NCI-H510A treated with DMSO at 0.1 percent for 48 hours (cell line): ENCODE data around the gene TRMT112.
A peak's percentile ranks its signal among the peaks of the same experiment; 100 is the strongest.

Experiments
- DNase-seq: peaks from one replicate; lab custom pipeline; 2025; lab: John Stamatoyannopoulos, UW

Gene TRMT112

DNA sequence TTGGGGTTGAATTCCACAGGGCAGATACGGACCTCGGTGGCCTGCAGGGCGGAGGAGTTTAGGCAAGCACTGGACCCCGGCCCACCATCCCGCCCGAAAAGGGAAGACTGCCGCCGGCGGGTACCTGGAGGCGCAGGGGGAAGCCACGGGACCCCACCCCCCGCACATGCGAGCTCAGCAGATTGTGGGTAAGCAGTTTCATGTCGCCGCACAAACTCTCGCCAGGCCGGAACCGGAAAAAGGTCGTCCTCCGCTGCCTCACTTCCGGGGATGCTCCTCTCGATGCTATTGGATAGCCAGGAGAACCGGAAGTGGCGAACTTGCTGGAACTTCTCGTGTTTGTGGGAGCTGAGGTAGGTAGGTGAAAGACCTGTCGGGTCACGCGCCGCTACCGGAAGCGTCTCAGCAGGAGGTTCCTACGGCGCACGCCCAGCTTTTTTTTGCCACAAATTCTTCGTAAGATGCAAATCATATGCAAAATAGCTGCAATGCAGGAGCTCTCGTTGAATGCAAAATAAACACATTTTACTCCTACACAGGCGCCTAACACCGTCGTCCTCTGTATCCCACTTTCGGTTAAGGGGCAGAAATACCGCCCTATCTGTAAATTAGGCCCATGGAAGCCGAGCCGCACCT is at the start of gene TRMT112:
Gene TRMT112 (minus strand): TSS at position 235 of the 636 bp plus-strand sequence. CDS start 33 bp downstream, at position 202.
- DNase-seq: peak; percentile 97

- no peak for DNase-seq
Observed at GRCh38 chr11:64366751-64367150, 49.4 kb upstream of the TRMT112 start.

- no peak for DNase-seq
Observed at GRCh38 chr11:64364911-64365310, 47.6 kb upstream of the TRMT112 start.

- DNase-seq: no peak
Observed at GRCh38 chr11:64364435-64364834, 47.1 kb upstream of the TRMT112 start.

DNA sequence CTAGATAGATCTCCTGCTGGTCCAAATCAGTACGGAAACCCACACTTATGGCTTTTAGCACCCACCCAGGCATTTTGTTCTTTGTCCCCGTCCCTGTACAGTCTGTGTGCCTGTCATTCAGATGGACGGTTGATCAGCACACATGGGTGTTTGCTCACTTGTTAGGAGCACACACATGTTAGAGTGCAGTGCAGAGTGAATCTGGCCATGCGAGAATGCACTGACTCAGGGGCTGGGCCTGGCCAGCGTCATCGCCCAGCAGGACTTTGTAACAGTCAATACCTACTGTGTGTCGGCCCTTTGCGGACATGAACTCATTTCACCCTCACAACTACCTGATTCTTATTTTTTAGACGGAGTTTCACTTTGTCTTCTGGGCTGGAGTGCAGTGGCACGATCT is 45.0 kb upstream of the TRMT112 start:
- no peak for DNase-seq

DNA sequence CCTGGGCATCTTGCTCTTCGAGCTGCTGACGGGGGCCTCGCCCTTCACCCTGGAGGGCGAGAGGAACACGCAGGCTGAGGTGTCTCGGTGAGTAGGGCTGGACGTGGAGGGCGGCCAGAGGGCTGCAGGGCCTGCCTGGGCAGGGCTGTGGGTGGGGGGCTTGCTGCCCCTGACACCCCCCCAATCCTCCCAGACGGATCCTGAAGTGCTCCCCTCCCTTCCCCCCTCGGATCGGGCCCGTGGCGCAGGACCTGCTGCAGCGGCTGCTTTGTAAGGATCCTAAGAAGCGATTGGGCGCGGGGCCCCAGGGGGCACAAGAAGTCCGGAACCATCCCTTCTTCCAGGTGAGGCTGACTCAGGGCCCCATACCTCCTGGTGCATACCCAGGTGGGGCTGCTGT is 44.3 kb upstream of the TRMT112 start:
- DNase-seq: no peak

- no peak for DNase-seq
Observed at GRCh38 chr11:64360448-64360921, 43.1 kb upstream of the TRMT112 start.

- peak; percentile 26 for DNase-seq
Observed at GRCh38 chr11:64359712-64360445, 42.5 kb upstream of the TRMT112 start.

GRCh38 chr11:64358907-64359711 is 41.8 kb upstream of the TRMT112 start, which contains the start of gene RPS6KA4:
RPS6KA4 (plus strand) TSS chr11:64359162; CDS start chr11:64359236, 74 bp downstream.
- peak; percentile 53 for DNase-seq

- no peak for DNase-seq
Observed at GRCh38 chr11:64358536-64358906, 41.2 kb upstream of the TRMT112 start.

- no peak for DNase-seq
Observed at GRCh38 chr11:64357904-64358535, 40.7 kb upstream of the TRMT112 start.

DNA sequence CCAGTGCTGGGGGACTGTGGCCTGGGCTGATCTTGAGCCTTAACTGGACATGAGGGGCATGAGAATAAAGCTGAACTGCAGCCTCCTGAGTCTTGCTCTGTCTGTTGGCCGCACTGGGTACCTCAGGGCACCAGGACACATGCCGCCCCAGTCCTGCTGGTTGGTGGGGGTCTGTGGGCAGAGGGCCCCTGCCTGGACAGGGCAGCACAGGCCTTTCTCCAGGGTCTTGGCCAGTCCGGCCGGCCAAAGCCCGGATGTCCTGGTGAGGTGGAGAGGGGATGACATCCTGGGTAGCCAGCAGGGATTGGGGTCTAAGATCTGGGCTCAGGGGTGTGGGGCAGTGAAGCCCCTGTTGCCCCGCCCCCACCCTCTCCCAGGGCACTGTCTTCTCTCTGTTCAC is 40.1 kb upstream of the TRMT112 start:
- DNase-seq: no peak

DNA sequence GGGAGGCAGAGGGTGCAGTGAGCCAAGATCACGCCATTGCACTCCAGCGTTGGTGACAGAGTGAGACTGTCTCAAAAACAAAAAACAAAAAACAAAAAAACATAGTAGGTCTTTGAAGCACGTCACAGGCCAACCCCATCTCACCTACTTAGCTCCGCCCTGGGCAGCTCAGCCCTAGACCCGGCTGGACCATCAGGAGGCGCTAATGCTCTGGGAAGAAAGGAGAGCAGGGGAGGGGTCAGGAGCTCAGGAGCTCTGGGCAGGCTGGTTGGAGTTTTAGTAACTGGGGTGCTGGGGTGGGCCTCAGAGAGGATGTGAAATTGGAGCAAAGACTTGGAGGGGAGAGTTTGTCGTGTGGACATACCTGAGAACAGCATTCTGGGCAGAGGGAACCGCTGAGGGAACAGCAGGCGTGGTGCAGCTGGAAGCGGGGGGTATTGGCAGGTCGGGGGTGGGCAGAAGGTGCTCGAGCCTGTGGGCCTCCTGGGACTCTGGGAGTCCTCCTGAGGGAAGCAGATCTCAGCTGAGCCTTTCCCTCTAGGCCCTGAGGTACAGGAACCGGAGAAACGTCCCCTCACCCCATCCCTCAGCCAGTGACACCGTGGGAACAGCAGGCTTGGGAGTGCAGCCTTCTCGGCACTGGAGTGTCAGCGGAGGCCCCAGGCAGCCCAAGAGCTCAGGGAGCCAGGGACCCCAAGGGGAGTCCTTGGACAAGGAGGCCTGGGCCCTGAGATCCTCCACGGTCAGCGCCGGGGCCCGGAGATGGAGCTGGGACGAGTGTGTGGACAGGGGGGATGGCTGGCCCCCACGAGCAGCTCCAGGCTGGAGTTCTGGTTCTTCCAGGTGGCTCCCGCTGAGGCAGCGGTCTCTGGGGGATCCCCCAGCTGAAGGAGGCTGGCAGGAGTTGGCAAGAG is 39.4 kb upstream of the TRMT112 start:
- DNase-seq: peak; percentile 33

DNA sequence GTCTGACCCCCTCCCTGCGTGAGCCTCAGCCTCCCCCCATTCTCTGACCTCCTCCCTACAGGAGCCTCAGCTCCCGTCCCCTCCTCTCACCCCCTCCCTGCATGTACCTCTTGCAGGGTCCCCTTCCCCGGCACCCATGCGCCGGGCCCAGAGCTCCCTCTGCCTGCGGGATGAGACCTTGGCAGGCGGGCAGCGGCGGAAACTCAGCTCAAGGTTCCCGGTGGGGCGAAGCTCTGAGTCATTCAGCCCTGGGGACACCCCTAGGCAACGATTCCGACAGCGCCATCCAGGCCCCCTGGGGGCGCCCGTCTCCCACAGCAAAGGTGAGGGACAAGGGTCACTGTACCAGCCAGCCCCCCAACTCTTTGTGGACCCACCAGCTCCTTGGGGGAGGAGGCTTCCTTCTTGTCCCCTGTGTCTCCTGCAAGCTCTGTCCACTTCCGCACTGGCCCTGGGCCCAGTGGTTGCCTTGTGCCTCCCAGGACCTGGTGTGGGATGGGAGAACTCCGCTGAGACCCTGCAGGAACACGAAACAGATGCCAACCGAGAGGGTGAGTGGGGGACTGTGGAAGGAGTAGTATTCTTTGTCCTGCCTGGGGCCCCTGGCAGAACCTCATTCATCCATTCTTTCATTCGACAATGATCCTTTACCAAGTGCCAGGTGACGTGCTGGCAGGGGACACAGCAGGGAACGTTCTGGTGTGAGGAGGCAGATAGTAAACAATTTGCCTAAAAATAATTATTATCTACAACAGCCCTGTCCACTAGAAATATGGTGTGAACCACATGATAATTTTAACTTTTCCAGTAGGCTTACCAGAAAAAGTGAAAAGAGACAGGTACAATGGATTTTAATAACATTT is 38.0 kb upstream of the TRMT112 start:
- DNase-seq: peak; percentile 84

DNA sequence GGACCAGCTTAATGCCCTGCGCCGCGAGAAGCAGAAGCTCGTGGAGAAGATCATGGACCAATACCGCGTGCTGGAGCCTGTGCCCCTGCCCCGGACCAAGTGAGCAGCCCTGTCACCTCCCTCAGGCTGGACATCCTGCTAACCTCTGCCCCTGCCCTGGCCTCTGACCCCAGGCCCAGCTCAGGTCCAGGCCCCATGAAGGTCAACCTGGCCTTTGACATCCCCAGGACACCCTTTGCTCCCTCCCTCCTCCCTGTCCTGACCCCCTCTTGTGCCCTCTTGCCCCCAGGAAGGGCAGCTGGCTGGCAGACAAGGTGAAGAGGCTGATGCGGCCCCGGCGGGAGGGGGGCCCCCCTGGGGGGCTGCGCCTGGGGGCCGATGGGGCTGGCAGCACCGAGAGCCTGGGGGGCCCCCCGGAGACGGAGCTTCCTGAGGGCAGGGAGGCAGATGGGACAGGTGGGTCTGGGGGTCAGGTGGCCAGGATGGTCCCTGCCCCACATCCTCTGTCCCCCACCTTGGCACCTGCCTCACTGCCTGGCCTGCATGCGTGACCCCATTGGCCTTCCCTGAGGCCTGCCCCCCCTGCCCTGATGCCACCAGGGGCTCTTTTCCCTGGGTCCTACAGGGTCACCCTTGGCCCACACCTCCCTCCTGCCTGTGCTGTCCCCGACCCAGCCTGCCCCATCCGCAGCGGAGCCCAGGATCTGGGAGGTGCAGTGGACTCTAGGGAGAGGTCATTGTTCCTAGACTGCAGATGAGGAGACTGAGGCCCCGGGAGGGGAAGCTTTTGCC is 36.6 kb upstream of the TRMT112 start:
- DNase-seq: no peak

GRCh38 chr11:64352995-64353714 is 35.8 kb upstream of the TRMT112 start:
- DNase-seq: peak; percentile 83

GRCh38 chr11:64352099-64352994 is 35.0 kb upstream of the TRMT112 start:
- DNase-seq: peak; percentile 83
